Panc1 (cell line): ENCODE results near the gene TM9SF3. TPM values are rescaled to one million over a fixed set of nuclear protein-coding genes. Genes with fewer than 3 reads are reported as not detected.

ENCODE experiments used
- ATAC-seq: fragments of 200-7000 bp; cut with Tn5 transposase; 2 replicates; pipeline ENCODE4 v1.9.1; 2020; ENCODE audit warnings: mild to moderate bottlenecking, moderate library complexity
- BruUV-seq: library from RNA; stranded (reverse); fragments of 400-500 nt; replicated peaks from 2 replicates; lab custom pipeline; 2021; lab: Mats Ljungman, UMichigan
- CTCF ChIA-PET: fragments of 300-600 bp; sonication (Branson Sonifier 250); formaldehyde crosslinking; loops from one replicate; lab custom pipeline; 2022; ENCODE audit warnings: antibody characterized with exemption; lab: Charles Lee
- POLR2A ChIA-PET: fragments of 300-600 bp; sonication (Branson Sonifier 250); formaldehyde crosslinking; loops from one replicate; lab custom pipeline; 2022; ENCODE audit warnings: antibody characterized with exemption; lab: Charles Lee
- DNase-seq: peaks from one replicate; pipeline ENCODE4 v3.0.0-alpha.2; 2010; ENCODE audit warnings: low read depth, low spot score
- H3K27ac ChIP-seq: 2 replicates; pipeline ENCODE4 v1.5.1; 2011; ENCODE audit warnings: mild to moderate bottlenecking, low read length, inconsistent platforms
- H3K27me3 ChIP-seq: fragments of 200-500 bp; sonication (Bioruptor generic); 2 replicates; pipeline ENCODE4 v1.6.0; 2014; ENCODE audit warnings: low read length, inconsistent platforms; ENCODE audit not compliant: control insufficient read depth, insufficient read depth
- H3K36me3 ChIP-seq: fragments of 200-500 bp; sonication (Bioruptor generic); 2 replicates; pipeline ENCODE4 v1.5.1; 2014; ENCODE audit warnings: inconsistent platforms, mild to moderate bottlenecking, low read length, moderate library complexity; ENCODE audit not compliant: control insufficient read depth, insufficient read depth
- H3K4me1 ChIP-seq: 2 replicates; pipeline ENCODE4 v1.5.1; 2011; ENCODE audit warnings: inconsistent platforms, mild to moderate bottlenecking, low read length, moderate library complexity; ENCODE audit not compliant: control insufficient read depth, insufficient read depth
- H3K4me3 ChIP-seq, 2 experiments: 2 replicates each; pipeline ENCODE4 v1.5.1; 2011 to 2012; ENCODE audit warnings: low read depth in 2 of 2, low read length in 2 of 2, mild to moderate bottlenecking in 2 of 2, inconsistent platforms in 1 of 2, moderate library complexity in 1 of 2
- H3K9me3 ChIP-seq: fragments of 200-500 bp; sonication (Bioruptor generic); 2 replicates; pipeline ENCODE4 v1.5.1; 2014; ENCODE audit warnings: low read depth, mild to moderate bottlenecking, inconsistent platforms, low read length, moderate library complexity; ENCODE audit not compliant: control insufficient read depth, insufficient read depth
- CTCF ChIP-seq: fragments of 450-650 bp; IDR thresholded peaks from 2 replicates; pipeline ENCODE4 v1.5.1; 2017; ENCODE audit warnings: mild to moderate bottlenecking
- POLR2AphosphoS5 ChIP-seq: IDR thresholded peaks from 2 replicates; pipeline ENCODE4 v1.6.1; 2012; ENCODE audit warnings: mild to moderate bottlenecking, low read depth, low read length, moderate library complexity
- SIN3A ChIP-seq: IDR thresholded peaks from 2 replicates; pipeline ENCODE4 v1.6.1; 2012; ENCODE audit warnings: low read depth, mild to moderate bottlenecking, low read length, moderate library complexity, borderline replicate concordance; ENCODE audit not compliant: insufficient read depth
- TCF7L2 ChIP-seq: IDR thresholded peaks from 2 replicates; pipeline ENCODE4 v1.6.1; 2011; ENCODE audit warnings: mild to moderate bottlenecking, low read depth, low read length, inconsistent platforms
- in situ Hi-C: cut with HindIII; loops from 2 replicates; pipeline ENCODE4 v1.10.0; 2016; ENCODE audit warnings: low sequenced_read_pairs, low pct_unique_long_range_greater_than_20kb
- intact Hi-C: fragments of 100-400 bp; cut with micrococcal nuclease; formaldehyde crosslinking; loops from one replicate; pipeline ENCODE4 v1.10.0; 2022; ENCODE audit not compliant: unreplicated experiment
- total RNA-seq: library from RNA; stranded (reverse); gene quantifications from one replicate; pipeline ENCODE4 v1.2.1, GENCODE V29; 2021; ENCODE audit not compliant: unreplicated experiment
- TF ChIP-seq, protein P1 (sequence below), 2 experiments: IDR thresholded peaks; 2 replicates each; pipeline ENCODE4 v1.6.1; 2011 to 2012; ENCODE audit warnings: low read depth in 2 of 2, control low read depth in 1 of 2, low read length in 1 of 2, mild to moderate bottlenecking in 1 of 2, moderate library complexity in 1 of 2; ENCODE audit not compliant: insufficient read depth in 1 of 2

TM9SF3 gene
- total RNA-seq, 1 experiment from 2014 or later = 179 TPM

- ChIA-PET CTCF (no interaction called here), POLR2A (no interaction called here)
- no peak for DNase-seq
- in situ Hi-C loops (no loop called here), intact Hi-C loops (no loop called here)
- H3K4me3 ChIP-seq = no peak overlapping the region
- H3K27ac ChIP-seq = no peak overlapping the region
- H3K36me3 ChIP-seq = peaks cover 58% of the 10 kb centered on the region
- TF ChIP-seq CTCF (no peak), TCF7L2 (no peak), POLR2AphosphoS5 (no peak), SIN3A (no peak)
- TF ChIP-seq, protein P1, sequence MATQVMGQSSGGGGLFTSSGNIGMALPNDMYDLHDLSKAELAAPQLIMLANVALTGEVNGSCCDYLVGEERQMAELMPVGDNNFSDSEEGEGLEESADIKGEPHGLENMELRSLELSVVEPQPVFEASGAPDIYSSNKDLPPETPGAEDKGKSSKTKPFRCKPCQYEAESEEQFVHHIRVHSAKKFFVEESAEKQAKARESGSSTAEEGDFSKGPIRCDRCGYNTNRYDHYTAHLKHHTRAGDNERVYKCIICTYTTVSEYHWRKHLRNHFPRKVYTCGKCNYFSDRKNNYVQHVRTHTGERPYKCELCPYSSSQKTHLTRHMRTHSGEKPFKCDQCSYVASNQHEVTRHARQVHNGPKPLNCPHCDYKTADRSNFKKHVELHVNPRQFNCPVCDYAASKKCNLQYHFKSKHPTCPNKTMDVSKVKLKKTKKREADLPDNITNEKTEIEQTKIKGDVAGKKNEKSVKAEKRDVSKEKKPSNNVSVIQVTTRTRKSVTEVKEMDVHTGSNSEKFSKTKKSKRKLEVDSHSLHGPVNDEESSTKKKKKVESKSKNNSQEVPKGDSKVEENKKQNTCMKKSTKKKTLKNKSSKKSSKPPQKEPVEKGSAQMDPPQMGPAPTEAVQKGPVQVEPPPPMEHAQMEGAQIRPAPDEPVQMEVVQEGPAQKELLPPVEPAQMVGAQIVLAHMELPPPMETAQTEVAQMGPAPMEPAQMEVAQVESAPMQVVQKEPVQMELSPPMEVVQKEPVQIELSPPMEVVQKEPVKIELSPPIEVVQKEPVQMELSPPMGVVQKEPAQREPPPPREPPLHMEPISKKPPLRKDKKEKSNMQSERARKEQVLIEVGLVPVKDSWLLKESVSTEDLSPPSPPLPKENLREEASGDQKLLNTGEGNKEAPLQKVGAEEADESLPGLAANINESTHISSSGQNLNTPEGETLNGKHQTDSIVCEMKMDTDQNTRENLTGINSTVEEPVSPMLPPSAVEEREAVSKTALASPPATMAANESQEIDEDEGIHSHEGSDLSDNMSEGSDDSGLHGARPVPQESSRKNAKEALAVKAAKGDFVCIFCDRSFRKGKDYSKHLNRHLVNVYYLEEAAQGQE (IDR thresholded peaks at IDR 0.05; ENCODE audit: insufficient read depth in 1 of 2, low read depth in 2 of 2, low read length in 1 of 2) = no peak
- BruUV-seq = no TSS peak
- no peak for ATAC-seq
- no peaks in the 10 kb centered on the region for H3K4me1 ChIP-seq
- H3K9me3 ChIP-seq = no peaks in the 10 kb centered on the region
- H3K27me3 ChIP-seq = no peaks in the 10 kb centered on the region
These were observed 62.1 kb downstream of the TM9SF3 start for GRCh38 chr10:96524741-96525140.

DNA sequence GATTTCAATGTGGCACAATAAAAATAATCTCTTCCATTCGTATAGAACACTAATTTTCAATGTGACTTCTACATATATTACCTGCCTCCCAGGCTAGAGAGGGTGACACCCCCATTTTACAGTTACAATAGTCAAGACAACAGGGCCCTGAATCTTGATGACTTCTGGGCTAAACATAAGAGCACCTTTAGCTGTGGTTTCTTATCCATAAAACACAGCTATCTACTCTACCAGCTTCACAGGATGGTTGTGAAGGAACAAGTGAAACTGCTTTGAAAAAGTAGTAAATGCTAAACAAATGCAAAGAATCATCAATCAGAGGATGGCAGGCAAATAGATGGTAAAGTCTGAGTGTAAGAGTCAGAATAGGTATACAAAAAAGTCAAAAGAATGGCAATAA is 69.5 kb downstream of the TM9SF3 start:
- Histone ChIP-seq H3K4me3 (no peak overlapping the region), H3K27ac (no peak overlapping the region), H3K27me3 (peaks cover 1% of the 10 kb centered on the region; the same call in 1 of the 2 replicates), H3K4me1 (peaks cover 16% of the 10 kb centered on the region), H3K36me3 (peaks cover 20% of the 10 kb centered on the region), H3K9me3 (no peaks in the 10 kb centered on the region)
- POLR2A ChIA-PET = no interaction called here
- DNase-seq (no peak), ATAC-seq (no peak)
- in situ Hi-C loops (no loop called here), intact Hi-C loops (no loop called here)
- no TSS peak for BruUV-seq
- CTCF ChIA-PET = no interaction called here
- TF ChIP-seq SIN3A = no peak
- TF ChIP-seq, protein P1 (IDR thresholded peaks at IDR 0.05; ENCODE audit: insufficient read depth in 1 of 2, low read depth in 2 of 2, low read length in 1 of 2) = no peak
- no peak for TF ChIP-seq CTCF
- TF ChIP-seq TCF7L2 = no peak
- TF ChIP-seq POLR2AphosphoS5 = no peak
